A549 treated with ZK216348 at 1 μM for 4 hours (cell line): ENCODE measurements around the gene TRMT2B. TPM values are rescaled to one million over a fixed set of nuclear protein-coding genes. Genes with fewer than 3 reads are reported as not detected.

Experiments
- total RNA-seq: library from RNA; stranded (reverse); fragments of 200-300 nt; extraction: Qiagen RNA extraction; gene quantifications from 5 replicates; pipeline ENCODE4 v1.2.3, GENCODE V29; 2022; ENCODE audit warnings: low read depth

TRMT2B gene
- total RNA-seq, result 13.1 to 15.7 TPM (median 15.4 TPM) in 5 replicates

GRCh38 chrX:101051549-101052302 is at the start of gene TRMT2B:
Gene TRMT2B, minus strand, starts transcription at chrX:101052111. Its CDS starts 9,822 bp downstream, at chrX:101042289.

GRCh38 chrX:101097546-101098453 is 45.9 kb upstream of the TRMT2B start, which contains the start of gene CENPI:
Gene CENPI, plus strand, starts transcription at chrX:101098204. Its CDS starts 2,867 bp downstream, at chrX:101101071.

GRCh38 chrX:101078716-101079598 is 27.0 kb upstream of the TRMT2B start, which contains the start of gene TMEM35A:
Gene TMEM35A, plus strand, starts transcription at chrX:101078879. Its CDS starts 124 bp downstream, at chrX:101079003.

DNA sequence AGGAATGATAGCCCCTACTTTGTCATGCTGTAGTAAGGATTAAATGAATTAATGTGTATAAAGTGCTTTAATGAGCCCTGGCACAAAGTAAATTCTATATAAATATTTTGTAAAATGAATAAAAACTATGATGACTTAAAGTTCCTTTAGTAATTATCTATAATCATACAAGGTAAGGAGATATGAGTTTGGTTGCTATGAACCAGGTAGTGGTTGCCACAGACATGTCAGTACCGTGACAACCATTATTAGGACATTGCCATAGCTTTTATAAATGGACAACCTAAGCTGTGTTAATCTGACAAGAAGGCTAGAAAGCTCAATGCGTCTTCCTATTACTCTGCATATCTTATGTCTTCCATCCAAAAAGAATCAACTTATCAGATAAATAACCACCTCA is 82.5 kb downstream of the TRMT2B start, which contains the start of gene ARL13A:
TSS of gene ARL13A (plus strand) at position 301 of the 400 bp plus-strand sequence. CDS start 3,982 bp downstream, outside the sequence.

Other genes starting within 250 kb of the TRMT2B start
- gene CSTF2, start 231.7 kb downstream of the TRMT2B start, total RNA-seq, result 30.7 to 32.2 TPM (median 31.9 TPM) in 5 replicates
- 0.11 to 0.20 TPM in 2 of 5 replicates, not detected in the others for gene NOX1, start 177.8 kb downstream of the TRMT2B start, total RNA-seq
- 0.12 to 0.72 TPM (median 0.45 TPM) in 5 replicates for gene XKRX, start 123.2 kb downstream of the TRMT2B start, total RNA-seq
- gene ARL13A, start 82.4 kb downstream of the TRMT2B start, total RNA-seq, result 0.18 to 0.33 TPM (median 0.24 TPM) in 4 of 5 replicates, not detected in the other
- gene TMEM35A, start 26.8 kb upstream of the TRMT2B start, total RNA-seq, result not detected in 5 replicates
- gene CENPI, start 46.1 kb upstream of the TRMT2B start, total RNA-seq, result 8.2 to 14.1 TPM (median 12.5 TPM) in 5 replicates
- 0.19 to 0.27 TPM (median 0.22 TPM) in 5 replicates for gene DRP2, start 167.7 kb upstream of the TRMT2B start, total RNA-seq
- 0.11 TPM in 2 of 5 replicates, not detected in the others for gene TAF7L, start 239.2 kb upstream of the TRMT2B start, total RNA-seq